ENCODE data around the gene ABHD8. TPM values are rescaled to one million over a fixed set of nuclear protein-coding genes. Genes with fewer than 3 reads are reported as not detected.

The ABHD8 gene
- total and polyA plus RNA-seq, 2 of the 13 experiments (the other 11 are each of a cell fraction or from before 2014, with no cell fraction given) = 6.3 to 7.2 TPM

GRCh38 chr19:17328517-17329365, 25.5 kb upstream of the ABHD8 start:
- Histone ChIP-seq H3K9me3 (ENCODE audit: low read length) (no peaks in the 10 kb centered on the region), H3K27me3 (ENCODE audit: control insufficient read depth in 1 of 2, insufficient read depth in 2 of 2, low read length in 2 of 2) (no peaks in the 10 kb centered on the region), H3K4me1 (ENCODE audit: insufficient read depth, low read length) (peaks cover 22% of the 10 kb centered on the region), H2AFZ (ENCODE audit: low read length) (no peak overlapping the region), H3K4me2 (ENCODE audit: low read depth, low read length) (no peak overlapping the region), H3K9ac (ENCODE audit: insufficient read depth, low read depth, low read length) (no peak overlapping the region), H3K36me3 (replicated peaks in 1 of 2; ENCODE audit: control insufficient read depth in 1 of 2, insufficient read depth in 2 of 2, low read length in 2 of 2) (no peaks in the 10 kb centered on the region), H3K4me3 (replicated peaks in 1 of 3; ENCODE audit: insufficient read depth in 1 of 3, low read depth in 2 of 3, low read length in 3 of 3) (no peak overlapping the region), H3K79me2 (ENCODE audit: insufficient read depth, low read length) (no peaks in the 10 kb centered on the region), H4K20me1 (ENCODE audit: insufficient read depth, low read length) (no peaks in the 10 kb centered on the region), H3K27ac (ENCODE audit: extremely low read length, insufficient read depth, low read length) (no peak overlapping the region)
- DNase-seq (ENCODE audit: low spot score) (no peak), FAIRE-seq (no peak), ATAC-seq (no peak)
- 98% methylated on average over 79 of the region's 94 CpGs for WGBS (ENCODE audit: low lambda C conversion rate)
- BruUV-seq (replicated peaks) = no TSS peak
- CTCF ChIA-PET (ENCODE audit: low intra/inter-chr PET ratio, low total read pairs) = no interaction called here
- TF ChIP-seq ZNF768 (CRISPR knock-in tag; IDR thresholded peaks at IDR 0.05) (0 out of 2 replicates have a peak, but pooled peaks have one; percentile 12), NRL (CRISPR knock-in tag; IDR thresholded peaks at IDR 0.05; ENCODE audit: borderline replicate concordance) (no peak), CAMTA2 (CRISPR knock-in tag; IDR thresholded peaks at IDR 0.05; ENCODE audit: borderline replicate concordance) (no peak), ZNF326 (CRISPR knock-in tag; IDR thresholded peaks at IDR 0.05; ENCODE audit: borderline replicate concordance) (no peak), CREB3 (CRISPR knock-in tag; IDR thresholded peaks at IDR 0.05) (no peak)
- in situ Hi-C loops (cut with HindIII; ENCODE audit: extremely low pct_ligation_motif_present, low pct_unique_long_range_greater_than_20kb) (no loop called here), intact Hi-C loops (cut with micrococcal nuclease; ENCODE audit: unreplicated experiment) (no loop called here)
- POLR2A ChIA-PET = no interaction called here
